ENCODE data around the gene RHEBL1. TPM values are rescaled to one million over a fixed set of nuclear protein-coding genes. Genes with fewer than 3 reads are reported as not detected.

RHEBL1 gene
- total and polyA plus RNA-seq, 2 of the 8 experiments (the other 6 are each of a cell fraction or from before 2014, with no cell fraction given), result 7.5 to 9.4 TPM

GRCh38 chr12:49088932-49089330, 19.2 kb upstream of the RHEBL1 start:
- Histone ChIP-seq H3K4me2 (ENCODE audit: insufficient read depth in 1 of 2, low read depth in 2 of 2, low read length in 2 of 2) (peak overlapping the region; percentile 6 to 63; a peak in 2 of 4 replicates), H2BK120ac (replicated peaks; ENCODE audit: low read depth, low read length) (no peak overlapping the region), H3K4me1 (replicated peaks in 1 of 4; ENCODE audit: control insufficient read depth in 3 of 4, insufficient read depth in 4 of 4, low read length in 3 of 4) (peaks cover 0 to 40% (median 13%) of the 10 kb centered on the region in 4 experiments; a peak in 6 of 7 replicates), H3K79me1 (ENCODE audit: low read depth, low read length) (no peaks in the 10 kb centered on the region), H2BK12ac (ENCODE audit: low read depth, low read length) (no peak overlapping the region), H3K27ac (ENCODE audit: low read depth, low read length) (no peak overlapping the region), H4K8ac (ENCODE audit: extremely low read depth, insufficient read depth, low read length) (no peak overlapping the region), H3K4ac (replicated peaks; ENCODE audit: insufficient read length, low read depth, low read length) (no peak overlapping the region), H3K9ac (replicated peaks in 1 of 4; ENCODE audit: extremely low read depth in 1 of 4, low read depth in 3 of 4, low read length in 3 of 4) (no peak overlapping the region), H3K36me3 (ENCODE audit: control insufficient read depth in 2 of 4, insufficient read depth in 4 of 4, low read length in 3 of 4) (peaks cover 0 to 4% (median 0%) of the 10 kb centered on the region in 4 experiments; a peak in 1 of 8 replicates), H3K18ac (ENCODE audit: extremely low read depth, low read length) (no peak overlapping the region), H3K79me2 (ENCODE audit: control insufficient read depth in 1 of 2, insufficient read depth in 2 of 2, low read length in 2 of 2) (no peaks in the 10 kb centered on the region), H3K9me3 (ENCODE audit: insufficient read depth in 2 of 2, low read depth in 1 of 2, low read length in 1 of 2) (no peaks in the 10 kb centered on the region; a peak in 1 of 4 replicates), H2AFZ (ENCODE audit: low read length) (no peak overlapping the region), H3K14ac (ENCODE audit: insufficient read length) (no peak overlapping the region), H3K23ac (ENCODE audit: insufficient read length) (no peak overlapping the region), H3K4me3 (ENCODE audit: extremely low read depth in 1 of 4, insufficient read depth in 2 of 4, low read depth in 3 of 4, low read length in 4 of 4) (peak overlapping the region in 1 of 4 experiments; percentile 45; a peak in 1 of 8 replicates), H2BK5ac (ENCODE audit: low read depth, low read length) (no peak overlapping the region), H2AK5ac (ENCODE audit: low read depth, low read length) (no peak overlapping the region), H3K23me2 (ENCODE audit: low read depth, low read length) (peaks cover 8% of the 10 kb centered on the region; the same call in 1 of the 2 replicates), H4K91ac (replicated peaks; ENCODE audit: insufficient read length, low read length) (no peak overlapping the region), H2BK15ac (ENCODE audit: low read length) (no peak overlapping the region), H3K56ac (replicated peaks; ENCODE audit: insufficient read length, low read depth, low read length) (no peak overlapping the region), H3K27me3 (replicated peaks in 1 of 4; ENCODE audit: control insufficient read depth in 3 of 4, extremely low read depth in 1 of 4, insufficient read depth in 3 of 4, low read length in 3 of 4) (peaks cover 51 to 75% (median 67%) of the 10 kb centered on the region in 4 experiments), H4K5ac (ENCODE audit: insufficient read length, low read depth, low read length) (no peak overlapping the region), H2BK20ac (ENCODE audit: low read length) (no peak overlapping the region), H4K20me1 (replicated peaks in 1 of 2; ENCODE audit: control insufficient read depth in 1 of 2, insufficient read depth in 2 of 2, low read length in 2 of 2) (peaks cover 5 to 6% of the 10 kb centered on the region in 2 experiments)
- ChIA-PET CTCF (ENCODE audit: partially characterized antibody) (interaction anchor here (0.8 to 7.1 kb wide), 33 partner anchors 12 to 311 kb away, joined by 3 to 235 read pairs (median 5); partner anchors contain the start of genes LMBR1L, PRPH and RHEBL1), POLR2A (ENCODE audit: partially characterized antibody) (interaction anchor here (0.7 to 2.6 kb wide), 11 partner anchors 9 to 205 kb away, joined by 3 to 27 read pairs (median 4); partner anchors contain the start of genes RHEBL1 and TUBA1B)
- peak in 1 of 2 experiments; percentile 47 for DNase-seq (ENCODE audit: low read depth in 1 of 2, low spot score in 2 of 2)
- WGBS, 2 experiments (ENCODE audit: extremely low coverage in 1 of 2, insufficient coverage in 1 of 2, insufficient read length in 1 of 2, insufficient replicate concordance in 2 of 2, low coverage in 1 of 2, low lambda C conversion rate in 2 of 2, missing lambda C conversion rate in 1 of 2), result 53% methylated on average over 6 of the region's 6 CpGs; no CpG with 5 or more reads in 1 of the 2 experiments
- no peak for FAIRE-seq
- TF ChIP-seq SIRT6 (IDR thresholded peaks at IDR 0.05; ENCODE audit: low read length), result no peak

All from H1 (cell line).